Stimulated activated CD4-positive, alpha-beta T cell treated with anti-CD3 and anti-CD28 coated beads, Interleukin-2, amount 100 ng/mL, for 4 hours (primary cell): ENCODE measurements around the gene S100A9.
"Not testable (repeated sequence)": the region's sequence is repeated elsewhere in the genome, so short reads cannot be mapped to it uniquely, and the experiment has no call there.

Experiments
- DNase-seq: peaks from one replicate; pipeline ENCODE4 v3.0.0-alpha.2; 2020; ENCODE audit warnings: low read depth

Gene S100A9

GRCh38 chr1:153345187-153346076, 12.2 kb upstream of the S100A9 start:
- no peak for DNase-seq

- no peak for DNase-seq
Observed at GRCh38 chr1:153346077-153346723, 11.5 kb upstream of the S100A9 start.

- DNase-seq: not testable (repeated sequence)
Observed at GRCh38 chr1:153347049-153347448, 10.6 kb upstream of the S100A9 start.

- no peak for DNase-seq
Observed at GRCh38 chr1:153347856-153348255, 9.8 kb upstream of the S100A9 start.

- DNase-seq: no peak
Observed at GRCh38 chr1:153348511-153349362, 8.9 kb upstream of the S100A9 start, which contains the start of gene PGLYRP4. Gene PGLYRP4, minus strand, starts transcription at chr1:153348841. Its CDS starts 909 bp downstream, at chr1:153347932.

GRCh38 chr1:153349363-153350320, 8.0 kb upstream of the S100A9 start:
- DNase-seq: no peak

GRCh38 chr1:153350321-153350957, 7.2 kb upstream of the S100A9 start:
- DNase-seq: no peak

- DNase-seq: peak; percentile 43
Observed at GRCh38 chr1:153352523-153352922, 5.1 kb upstream of the S100A9 start.

- no peak for DNase-seq
Observed at GRCh38 chr1:153353226-153353947, 4.3 kb upstream of the S100A9 start.

GRCh38 chr1:153354515-153355193, 3.0 kb upstream of the S100A9 start:
- no peak for DNase-seq

GRCh38 chr1:153355445-153356071, 2.1 kb upstream of the S100A9 start:
- no peak for DNase-seq

- no peak for DNase-seq
Observed at GRCh38 chr1:153356392-153357075, 1.1 kb upstream of the S100A9 start.

GRCh38 chr1:153357076-153357852, 390 bp upstream of the S100A9 start:
- no peak for DNase-seq

- no peak for DNase-seq
Observed at GRCh38 chr1:153358691-153358975, 979 bp downstream of the S100A9 start.

- DNase-seq: no peak
Observed at GRCh38 chr1:153359241-153359640, 1.6 kb downstream of the S100A9 start.

GRCh38 chr1:153360190-153360589, 2.5 kb downstream of the S100A9 start:
- no peak for DNase-seq

- no peak for DNase-seq
Observed at GRCh38 chr1:153360592-153361479, 3.2 kb downstream of the S100A9 start.
